Peyer's patch (tissue), 4 donors: ENCODE data around the gene ACOD1.
"Not testable (repeated sequence)": the region's sequence is repeated elsewhere in the genome, so short reads cannot be mapped to it uniquely, and the experiment has no call there.

Experiments used
- POLR2A ChIP-seq, 2 donors: fragments of 450-650 bp; IDR thresholded peaks; one replicate each; pipeline ENCODE4 v1.5.1; 2017; ENCODE audit warnings: antibody characterized with exemption in 2 of 2, mild to moderate bottlenecking in 2 of 2, moderate library complexity in 2 of 2
- TF ChIP-seq, protein P1 (sequence below), 6 experiments: fragments of 450-650 bp in 4 of 6; fragments of 200-600 bp in 2 of 6; sonication (generic) in 1 of 6; IDR thresholded peaks; one replicate each; pipeline ENCODE4 v1.5.1; 2017 to 2019; ENCODE audit warnings: antibody characterized with exemption in 6 of 6, mild to moderate bottlenecking in 3 of 6, moderate library complexity in 1 of 6

DNA sequence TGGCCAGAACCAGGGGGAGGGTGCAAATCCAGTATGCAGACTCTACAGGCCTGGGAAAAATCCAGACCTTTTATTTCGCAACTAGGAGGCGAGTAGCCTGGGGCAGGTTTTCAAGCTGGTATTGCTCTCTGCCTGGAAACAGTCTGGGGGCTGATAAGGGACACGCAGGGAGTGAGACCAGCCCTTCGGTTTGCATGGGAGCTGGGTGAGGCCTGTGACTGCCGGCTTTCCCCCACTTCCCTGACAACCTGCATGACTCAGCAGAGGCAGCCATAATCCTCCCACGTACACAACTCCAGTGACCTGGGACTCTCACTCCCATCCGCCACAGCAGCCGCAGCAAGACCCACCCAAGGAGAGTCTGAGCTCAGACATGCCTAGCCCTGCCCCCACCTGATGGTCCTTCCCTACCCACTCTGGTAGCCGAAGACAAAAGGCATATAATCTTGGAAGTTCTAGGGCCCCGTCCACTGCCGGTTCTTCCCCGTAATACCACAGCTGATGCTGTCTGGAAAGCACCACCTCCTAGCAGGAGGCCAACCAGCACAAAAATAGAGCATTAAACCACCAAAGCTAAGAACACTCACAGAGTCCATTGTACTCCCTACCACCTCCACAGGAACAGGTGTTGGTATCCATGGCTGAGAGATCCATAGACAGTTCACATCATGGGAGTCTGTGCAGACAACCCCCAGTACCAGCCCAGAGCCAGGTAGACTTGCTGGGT lies 30.4 kb upstream of the ACOD1 start:
- not testable (repeated sequence) for TF ChIP-seq POLR2A (IDR thresholded peaks at IDR 0.05)
- TF ChIP-seq, protein P1, sequence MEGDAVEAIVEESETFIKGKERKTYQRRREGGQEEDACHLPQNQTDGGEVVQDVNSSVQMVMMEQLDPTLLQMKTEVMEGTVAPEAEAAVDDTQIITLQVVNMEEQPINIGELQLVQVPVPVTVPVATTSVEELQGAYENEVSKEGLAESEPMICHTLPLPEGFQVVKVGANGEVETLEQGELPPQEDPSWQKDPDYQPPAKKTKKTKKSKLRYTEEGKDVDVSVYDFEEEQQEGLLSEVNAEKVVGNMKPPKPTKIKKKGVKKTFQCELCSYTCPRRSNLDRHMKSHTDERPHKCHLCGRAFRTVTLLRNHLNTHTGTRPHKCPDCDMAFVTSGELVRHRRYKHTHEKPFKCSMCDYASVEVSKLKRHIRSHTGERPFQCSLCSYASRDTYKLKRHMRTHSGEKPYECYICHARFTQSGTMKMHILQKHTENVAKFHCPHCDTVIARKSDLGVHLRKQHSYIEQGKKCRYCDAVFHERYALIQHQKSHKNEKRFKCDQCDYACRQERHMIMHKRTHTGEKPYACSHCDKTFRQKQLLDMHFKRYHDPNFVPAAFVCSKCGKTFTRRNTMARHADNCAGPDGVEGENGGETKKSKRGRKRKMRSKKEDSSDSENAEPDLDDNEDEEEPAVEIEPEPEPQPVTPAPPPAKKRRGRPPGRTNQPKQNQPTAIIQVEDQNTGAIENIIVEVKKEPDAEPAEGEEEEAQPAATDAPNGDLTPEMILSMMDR (IDR thresholded peaks at IDR 0.05) = not testable (repeated sequence)
